H1 (cell line): ENCODE results near the gene COL19A1. TPM values are rescaled to one million over a fixed set of nuclear protein-coding genes. Genes with fewer than 3 reads are reported as not detected.

ENCODE experiments used
- CTCF ChIA-PET: fragments of 300-600 bp; sonication (Branson Sonifier 250); formaldehyde crosslinking; loops from one replicate; lab custom pipeline; 2021; ENCODE audit not compliant: partially characterized antibody; lab: Charles Lee
- POLR2A ChIA-PET: fragments of 300-600 bp; sonication (Branson Sonifier 250); formaldehyde crosslinking; loops from one replicate; lab custom pipeline; 2021; ENCODE audit warnings: inconsistent platforms; ENCODE audit not compliant: partially characterized antibody; lab: Charles Lee
- DNase-seq, 2 experiments: peaks; one replicate each; pipeline versions ENCODE4 v3.0.0 to v3.0.0-alpha.2; 2010 to 2022; ENCODE audit warnings: low spot score in 2 of 2, low read depth in 1 of 2, mixed read lengths in 1 of 2
- FAIRE-seq: peaks from 2 replicates; lab custom pipeline; 2011; peaks lifted over from hg19 to GRCh38; lab: Jason Lieb, UNC
- H2AFZ ChIP-seq: 2 replicates; pipeline ENCODE4 v1.8.1; 2012; ENCODE audit warnings: low read length, inconsistent platforms
- H2AK5ac ChIP-seq: 2 replicates; pipeline ENCODE4 v1.6.1; 2013; ENCODE audit warnings: low read depth, low read length
- H2BK120ac ChIP-seq: replicated peaks from 2 replicates; pipeline ENCODE3; 2013; ENCODE audit warnings: low read depth, low read length, inconsistent platforms
- H2BK12ac ChIP-seq: 2 replicates; pipeline ENCODE4 v1.6.1; 2013; ENCODE audit warnings: low read depth, low read length
- H2BK15ac ChIP-seq: 2 replicates; pipeline ENCODE4 v1.6.1; 2013; ENCODE audit warnings: low read length
- H2BK20ac ChIP-seq: 2 replicates; pipeline ENCODE4 v1.6.1; 2013; ENCODE audit warnings: low read length
- H2BK5ac ChIP-seq: 2 replicates; pipeline ENCODE4 v1.6.1; 2013; ENCODE audit warnings: low read depth, low read length
- H3K14ac ChIP-seq: 2 replicates; pipeline ENCODE4 v1.6.1; 2013; ENCODE audit warnings: inconsistent platforms; ENCODE audit not compliant: insufficient read length
- H3K18ac ChIP-seq: 2 replicates; pipeline ENCODE4 v1.6.1; 2013; ENCODE audit warnings: low read length; ENCODE audit errors: extremely low read depth
- H3K23ac ChIP-seq: 2 replicates; pipeline ENCODE4 v1.6.1; 2013; ENCODE audit warnings: inconsistent platforms; ENCODE audit not compliant: insufficient read length
- H3K23me2 ChIP-seq: 2 replicates; pipeline ENCODE4 v1.6.1; 2013; ENCODE audit warnings: low read depth, low read length
- H3K27ac ChIP-seq: 2 replicates; pipeline ENCODE4 v1.6.1; 2011; ENCODE audit warnings: low read depth, low read length, inconsistent platforms
- H3K27me3 ChIP-seq, 4 experiments: replicated peaks in 1 of 4; 1 replicate in 1 of 4; 2 replicates in 3 of 4; pipeline versions ENCODE4 v1.6.1 to v1.8.1; 2011 to 2013; ENCODE audit warnings: low read length in 3 of 4, mild to moderate bottlenecking in 3 of 4, inconsistent platforms in 2 of 4, mixed read lengths in 2 of 4, moderate library complexity in 1 of 4; ENCODE audit not compliant: control insufficient read depth in 3 of 4, insufficient read depth in 3 of 4; ENCODE audit errors: extremely low read depth in 1 of 4
- H3K36me3 ChIP-seq, 4 experiments: 2 replicates each; pipeline versions ENCODE4 v1.6.1 to v1.8.1; 2011 to 2013; ENCODE audit warnings: mild to moderate bottlenecking in 4 of 4, low read length in 3 of 4, moderate library complexity in 2 of 4, control low read depth in 1 of 4, inconsistent platforms in 1 of 4; ENCODE audit not compliant: insufficient read depth in 4 of 4, control insufficient read depth in 2 of 4
- H3K4ac ChIP-seq: replicated peaks from 2 replicates; pipeline ENCODE3; 2013; ENCODE audit warnings: low read length, low read depth, mixed read lengths, inconsistent platforms; ENCODE audit not compliant: insufficient read length
- H3K4me1 ChIP-seq, 4 experiments: replicated peaks in 1 of 4; 1 replicate in 1 of 4; 2 replicates in 3 of 4; pipeline versions ENCODE4 v1.6.1 to v1.8.1; 2011 to 2013; ENCODE audit warnings: low read length in 3 of 4, inconsistent platforms in 2 of 4, mixed read lengths in 1 of 4; ENCODE audit not compliant: insufficient read depth in 4 of 4, control insufficient read depth in 3 of 4
- H3K4me2 ChIP-seq, 2 experiments: 2 replicates each; pipeline versions ENCODE4 v1.6.1 to v1.8.1; 2011 to 2013; ENCODE audit warnings: low read depth in 2 of 2, low read length in 2 of 2, control low read depth in 1 of 2, inconsistent platforms in 1 of 2, mild to moderate bottlenecking in 1 of 2; ENCODE audit not compliant: insufficient read depth in 1 of 2
- H3K4me3 ChIP-seq, 4 experiments: fragments of 200-600, 300-600 bp in 1 of 4; sonication (generic), shearing (Covaris generic), sonication (Bioruptor Twin) in 1 of 4; 2 replicates each; pipeline versions ENCODE4 v1.5.1 to v1.8.1; 2011 to 2016; ENCODE audit warnings: low read length in 4 of 4, low read depth in 3 of 4, control low read depth in 2 of 4, inconsistent platforms in 2 of 4, mild to moderate bottlenecking in 2 of 4, mixed read lengths in 1 of 4, moderate library complexity in 1 of 4; ENCODE audit not compliant: insufficient read depth in 2 of 4; ENCODE audit errors: extremely low read depth in 1 of 4
- H3K56ac ChIP-seq: replicated peaks from 2 replicates; pipeline ENCODE3; 2013; ENCODE audit warnings: low read depth, mild to moderate bottlenecking, mixed read lengths, low read length, inconsistent platforms; ENCODE audit not compliant: insufficient read length
- H3K79me1 ChIP-seq: 2 replicates; pipeline ENCODE4 v1.6.1; 2013; ENCODE audit warnings: low read depth, low read length, control low read depth
- H3K79me2 ChIP-seq, 2 experiments: 2 replicates each; pipeline versions ENCODE4 v1.6.1 to v1.8.1; 2012 to 2013; ENCODE audit warnings: low read length in 2 of 2, mild to moderate bottlenecking in 2 of 2, inconsistent platforms in 1 of 2; ENCODE audit not compliant: insufficient read depth in 2 of 2, control insufficient read depth in 1 of 2
- H3K9ac ChIP-seq, 4 experiments: replicated peaks in 1 of 4; 1 replicate in 1 of 4; 2 replicates in 3 of 4; pipeline versions ENCODE4 v1.6.1 to v1.8.1; 2011 to 2013; ENCODE audit warnings: low read depth in 3 of 4, low read length in 3 of 4, control low read depth in 2 of 4, mild to moderate bottlenecking in 2 of 4, moderate library complexity in 2 of 4, inconsistent platforms in 1 of 4; ENCODE audit errors: extremely low read depth in 1 of 4
- H3K9me3 ChIP-seq, 2 experiments: 2 replicates each; pipeline versions ENCODE4 v1.6.1 to v1.8.1; 2012 to 2013; ENCODE audit warnings: mild to moderate bottlenecking in 2 of 2, moderate library complexity in 2 of 2, control low read depth in 1 of 2, inconsistent platforms in 1 of 2, low read depth in 1 of 2, low read length in 1 of 2, mixed read lengths in 1 of 2; ENCODE audit not compliant: insufficient read depth in 2 of 2
- H4K20me1 ChIP-seq, 2 experiments: replicated peaks in 1 of 2; 2 replicates each; pipeline versions ENCODE3 to v1.8.1; 2011 to 2013; ENCODE audit warnings: inconsistent platforms in 2 of 2, low read length in 2 of 2, mild to moderate bottlenecking in 1 of 2; ENCODE audit not compliant: insufficient read depth in 2 of 2, control insufficient read depth in 1 of 2
- H4K5ac ChIP-seq: 2 replicates; pipeline ENCODE4 v1.6.1; 2013; ENCODE audit warnings: low read length, low read depth, mixed read lengths, inconsistent platforms; ENCODE audit not compliant: insufficient read length
- H4K8ac ChIP-seq: 2 replicates; pipeline ENCODE4 v1.8.0; 2013; ENCODE audit warnings: mild to moderate bottlenecking, moderate library complexity, low read length, inconsistent platforms; ENCODE audit not compliant: insufficient read depth; ENCODE audit errors: extremely low read depth
- H4K91ac ChIP-seq: replicated peaks from 2 replicates; pipeline ENCODE3; 2013; ENCODE audit warnings: low read length, mixed read lengths, inconsistent platforms; ENCODE audit not compliant: insufficient read length
- CBX5 ChIP-seq: fragments of 300-800, 300-1000 bp; sonication (generic); IDR thresholded peaks from 2 replicates; pipeline ENCODE4 v1.7.1; 2016; ENCODE audit warnings: antibody characterized with exemption, low read length, low read depth
- CHD2 ChIP-seq: IDR thresholded peaks from 2 replicates; pipeline ENCODE4 v1.6.1; 2012; ENCODE audit warnings: low read length, improper control_type of control experiment
- E2F6 ChIP-seq: IDR thresholded peaks from 2 replicates; pipeline ENCODE4 v1.6.1; 2012; ENCODE audit warnings: inconsistent platforms
- GABPA ChIP-seq: IDR thresholded peaks from 2 replicates; pipeline ENCODE4 v1.6.1; 2011; ENCODE audit warnings: mild to moderate bottlenecking, low read length, moderate library complexity, borderline replicate concordance; ENCODE audit not compliant: insufficient read depth
- GTF2F1 ChIP-seq: IDR thresholded peaks from 2 replicates; pipeline ENCODE4 v1.6.1; 2012; ENCODE audit warnings: low read depth, low read length, improper control_type of control experiment, borderline replicate concordance
- HDAC2 ChIP-seq, 2 experiments: fragments of 300-600 bp in 1 of 2; sonication (generic) in 1 of 2; IDR thresholded peaks; 2 replicates each; pipeline ENCODE4 v1.6.1; 2011 to 2012; ENCODE audit warnings: low read depth in 2 of 2, low read length in 2 of 2, mild to moderate bottlenecking in 2 of 2, moderate library complexity in 2 of 2, borderline replicate concordance in 1 of 2, inconsistent platforms in 1 of 2
- JUN ChIP-seq: IDR thresholded peaks from 2 replicates; pipeline ENCODE4 v1.6.1; 2011; ENCODE audit warnings: low read depth, mild to moderate bottlenecking, improper control_type of control experiment, low read length
- POLR2AphosphoS5 ChIP-seq: IDR thresholded peaks from 2 replicates; pipeline ENCODE4 v1.6.1; 2011; ENCODE audit warnings: low read depth, low read length
- POU5F1 ChIP-seq: IDR thresholded peaks from 2 replicates; pipeline ENCODE4 v1.6.1; 2011; ENCODE audit warnings: low read depth, mild to moderate bottlenecking, low read length, moderate library complexity
- SAP30 ChIP-seq: fragments of 300-600 bp; sonication (generic); IDR thresholded peaks from 2 replicates; pipeline ENCODE4 v1.7.1; 2012; ENCODE audit warnings: low read length, moderate library complexity, mild to moderate bottlenecking, inconsistent platforms; ENCODE audit not compliant: insufficient read depth, insufficient replicate concordance
- SP4 ChIP-seq: IDR thresholded peaks from 2 replicates; pipeline ENCODE4 v1.6.1; 2012; ENCODE audit warnings: low read length, inconsistent platforms
- SRF ChIP-seq: IDR thresholded peaks from 2 replicates; pipeline ENCODE4 v1.6.1; 2011; ENCODE audit warnings: mild to moderate bottlenecking, low read depth, low read length, moderate library complexity
- SUZ12 ChIP-seq: fragments of 200-600 bp; sonication (generic); IDR thresholded peaks from 2 replicates; pipeline ENCODE4 v1.6.1; 2012; ENCODE audit warnings: mild to moderate bottlenecking, inconsistent platforms, low read length, moderate library complexity, mixed read lengths
- TAF1 ChIP-seq: IDR thresholded peaks from 2 replicates; pipeline ENCODE4 v1.6.1; 2011; ENCODE audit warnings: mild to moderate bottlenecking, low read depth, low read length
- YY1 ChIP-seq: IDR thresholded peaks from 2 replicates; pipeline ENCODE4 v1.6.1; 2011; ENCODE audit warnings: low read depth, mild to moderate bottlenecking, low read length
- WGBS, 2 experiments: shearing (Covaris generic) in 1 of 2; methylation state at CpG; one replicate each; pipeline versions ENCODE4 v1.1.6 to v1.1.7; 2013 to 2015; ENCODE audit warnings: low lambda C conversion rate in 2 of 2, mixed read lengths in 2 of 2, inconsistent platforms in 1 of 2, low coverage in 1 of 2, missing lambda C conversion rate in 1 of 2; ENCODE audit not compliant: insufficient replicate concordance in 2 of 2, insufficient coverage in 1 of 2, insufficient read length in 1 of 2; ENCODE audit errors: extremely low coverage in 1 of 2, missing lambda C conversion rate in 1 of 2; 5-methylcytosine and 5-hydroxymethylcytosine counted together
- polyA plus RNA-seq, 7 experiments: library from polyadenylated mRNA; depleted of rRNA in 3 of 7; stranded (reverse) in 5 of 7; unstranded in 2 of 7; fragments of >200 nt in 5 of 7; fragments of 200-250 nt in 2 of 7; gene quantifications; 1 replicate in 5 of 7; 2 replicates in 1 of 7; 4 replicates in 1 of 7; pipeline versions ENCODE4 v1.2.1 to v1.2.3, GENCODE V29; 2011 to 2013; ENCODE audit warnings: missing spikeins in 2 of 7, mixed read lengths in 2 of 7
- total RNA-seq: library from RNA; stranded (reverse); fragmentation: NEBNext Ultra II Directional; extraction: Animal tissue kit (Norgen Biotek cat#: 25700); gene quantifications from 2 replicates; pipeline ENCODE4 v1.2.1, GENCODE V29; 2021

Gene COL19A1
- total and polyA plus RNA-seq, 2 of the 8 experiments (the other 6 are each of a cell fraction or from before 2014, with no cell fraction given), result not detected

- Histone ChIP-seq H2BK5ac (no peak overlapping the region), H3K9ac (no peak overlapping the region)
- TF ChIP-seq CBX5, result no peak
- no peak for TF ChIP-seq GABPA
- no peak for TF ChIP-seq SUZ12
- TF ChIP-seq POU5F1, result no peak
- no peak for TF ChIP-seq TAF1
- TF ChIP-seq E2F6, result no peak
- TF ChIP-seq GTF2F1, result no peak
- TF ChIP-seq SAP30, result no peak
- TF ChIP-seq JUN, result no peak
- TF ChIP-seq YY1, result no peak
- TF ChIP-seq SP4, result no peak
- no peak for TF ChIP-seq CHD2
- no peak for TF ChIP-seq HDAC2 (IDR thresholded peaks at IDR 0.05; ENCODE audit: borderline replicate concordance in 1 of 2, low read depth in 2 of 2, low read length in 2 of 2)
- TF ChIP-seq SRF, result no peak
- TF ChIP-seq POLR2AphosphoS5, result no peak
These were observed 60.4 kb downstream of the COL19A1 start for GRCh38 chr6:69926745-69927144.

More at GRCh38 chr6:69926745-69927144, 60.4 kb downstream of the COL19A1 start:
- ChIA-PET POLR2A (no interaction called here), CTCF (no interaction called here)
- Histone ChIP-seq H3K4ac (no peak overlapping the region), H3K9me3 (peaks cover 0 to 4% of the 10 kb centered on the region in 2 experiments; a peak in 1 of 4 replicates), H3K14ac (no peak overlapping the region), H3K56ac (no peak overlapping the region), H3K27ac (no peak overlapping the region), H4K20me1 (no peaks in the 10 kb centered on the region), H2BK15ac (no peak overlapping the region), H2AK5ac (no peak overlapping the region), H3K27me3 (no peaks in the 10 kb centered on the region), H2AFZ (no peak overlapping the region), H2BK20ac (no peak overlapping the region), H3K4me2 (no peak overlapping the region), H3K4me3 (no peak overlapping the region), H4K5ac (no peak overlapping the region), H2BK120ac (no peak overlapping the region), H3K23me2 (no peaks in the 10 kb centered on the region), H3K79me2 (no peaks in the 10 kb centered on the region), H3K23ac (no peak overlapping the region), H3K36me3 (no peaks in the 10 kb centered on the region), H2BK12ac (no peak overlapping the region), H3K79me1 (no peaks in the 10 kb centered on the region), H3K4me1 (no peaks in the 10 kb centered on the region), H3K18ac (no peak overlapping the region), H4K91ac (no peak overlapping the region), H4K8ac (no peak overlapping the region)
- no peak for FAIRE-seq
- DNase-seq, result no peak
- 85% methylated on average over 1 of the region's 1 CpG; no CpG with 5 or more reads in 1 of the 2 experiments for WGBS, 2 experiments
